MG63 (cell line): Measurements from ENCODE around the gene CBFA2T2. TPM values are rescaled to one million over a fixed set of nuclear protein-coding genes. Genes with fewer than 3 reads are reported as not detected.
A peak's percentile ranks its signal among the peaks of the same experiment; 100 is the strongest.

Source experiments
- DNase-seq: peaks from one replicate; pipeline ENCODE4 v3.0.0-alpha.2; 2020
- H3K27me3 ChIP-seq: fragments of 250-450 bp; sonication (Bioruptor Pico); 2 replicates; pipeline ENCODE4 v1.5.1; 2020; ENCODE audit warnings: mild to moderate bottlenecking, moderate library complexity
- H3K36me3 ChIP-seq: fragments of 250-450 bp; sonication (Bioruptor Pico); 2 replicates; pipeline ENCODE4 v1.5.1; 2020; ENCODE audit warnings: mild to moderate bottlenecking, moderate library complexity
- H3K4me3 ChIP-seq: fragments of 250-450 bp; sonication (Bioruptor Pico); 2 replicates; pipeline ENCODE4 v1.5.1; 2020; ENCODE audit warnings: mild to moderate bottlenecking, moderate library complexity
- H3K9me3 ChIP-seq: fragments of 250-450 bp; sonication (Bioruptor Pico); 2 replicates; pipeline ENCODE4 v1.5.1; 2020; ENCODE audit warnings: mild to moderate bottlenecking, moderate library complexity
- total RNA-seq: library from RNA; depleted of rRNA; stranded (reverse); fragments of >200 nt; shearing (Covaris generic); gene quantifications from 2 replicates; pipeline ENCODE4 v1.2.3, GENCODE V29; 2014; ENCODE audit warnings: low replicate concordance

Gene CBFA2T2
- total RNA-seq, 1 experiment from 2014 or later = 7.2 TPM

DNA sequence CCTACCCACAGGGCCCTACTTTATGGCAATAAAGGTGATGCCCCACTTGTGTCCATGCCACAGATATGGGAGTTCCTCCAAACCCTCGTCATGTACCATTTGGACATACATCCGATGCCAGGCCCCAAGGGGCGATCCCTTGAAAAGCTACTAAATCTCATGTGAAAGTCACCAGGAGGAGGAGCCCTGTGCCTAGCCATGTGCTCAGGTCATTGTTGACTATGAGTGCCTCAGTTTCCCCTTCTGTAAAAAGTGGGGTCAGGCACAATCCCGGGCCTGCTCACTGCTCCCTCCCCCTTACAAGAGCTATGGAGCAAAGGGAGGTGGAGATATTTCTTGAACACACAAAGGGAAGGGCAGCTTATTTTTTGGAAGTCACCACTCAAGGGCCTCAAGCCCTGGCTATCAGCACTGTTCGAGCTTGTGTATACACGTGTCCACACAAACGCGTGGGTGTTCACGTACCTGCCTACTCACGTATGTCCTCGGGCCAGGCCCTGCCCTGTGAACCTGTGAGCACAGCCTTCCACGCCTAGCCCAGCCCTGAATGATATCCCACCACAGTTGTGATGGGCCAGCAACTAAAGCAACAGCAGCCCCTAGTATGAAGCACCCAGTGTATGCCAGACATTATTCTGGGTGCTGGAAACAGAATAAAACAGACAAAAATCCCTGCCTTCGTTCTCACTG lies 178.7 kb downstream of the CBFA2T2 start:
- Histone ChIP-seq H3K4me3 (no peak overlapping the region), H3K27me3 (no peaks in the 10 kb centered on the region), H3K36me3 (peaks cover 13% of the 10 kb centered on the region), H3K9me3 (no peaks in the 10 kb centered on the region)
- no peak for DNase-seq

GRCh38 chr20:33669224-33669623 lies 179.3 kb downstream of the CBFA2T2 start:
- DNase-seq = no peak
- H3K4me3 ChIP-seq = no peak overlapping the region
- no peaks in the 10 kb centered on the region for H3K27me3 ChIP-seq
- H3K9me3 ChIP-seq = no peaks in the 10 kb centered on the region
- peaks cover 13% of the 10 kb centered on the region for H3K36me3 ChIP-seq

DNA sequence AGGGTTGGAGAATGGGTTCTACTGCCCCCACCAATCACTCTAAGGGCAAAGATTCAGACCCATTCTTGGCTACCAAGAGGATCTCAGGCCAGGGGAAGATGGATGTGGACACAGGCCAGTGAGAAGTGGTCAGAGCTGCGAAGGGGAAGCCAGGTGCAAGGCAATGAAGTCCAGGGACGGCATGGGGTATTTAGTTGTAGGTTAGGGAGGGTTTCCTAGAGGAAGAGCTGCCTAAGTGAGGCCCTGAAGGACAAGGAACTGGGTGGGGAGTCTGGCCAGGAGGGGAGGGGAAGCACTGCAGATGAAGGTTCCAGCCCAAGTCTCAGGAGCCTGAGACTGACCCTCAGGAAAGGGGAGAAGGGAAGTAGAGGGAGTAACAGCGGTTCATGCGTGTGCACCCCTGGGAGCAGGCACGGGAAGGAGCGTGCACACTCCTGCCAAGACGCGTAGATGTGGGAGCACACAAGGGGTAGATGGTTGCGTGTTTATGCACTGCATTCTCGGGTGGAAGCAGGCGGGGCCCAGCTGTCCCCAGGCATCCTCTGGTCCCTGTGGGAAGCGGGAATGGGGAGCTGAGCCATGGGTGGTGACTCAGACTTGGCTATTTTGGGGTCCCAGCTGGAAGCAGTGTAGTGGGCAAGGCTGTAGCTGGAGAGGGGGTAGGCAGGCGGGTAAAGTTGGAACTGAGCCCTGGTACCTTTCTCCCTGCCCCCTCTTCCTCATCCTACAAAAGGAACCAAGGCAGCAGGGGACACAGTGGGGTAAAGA lies 180.2 kb downstream of the CBFA2T2 start:
- Histone ChIP-seq H3K4me3 (no peak overlapping the region), H3K9me3 (no peaks in the 10 kb centered on the region), H3K36me3 (peaks cover 13% of the 10 kb centered on the region), H3K27me3 (no peaks in the 10 kb centered on the region)
- no peak for DNase-seq

DNA sequence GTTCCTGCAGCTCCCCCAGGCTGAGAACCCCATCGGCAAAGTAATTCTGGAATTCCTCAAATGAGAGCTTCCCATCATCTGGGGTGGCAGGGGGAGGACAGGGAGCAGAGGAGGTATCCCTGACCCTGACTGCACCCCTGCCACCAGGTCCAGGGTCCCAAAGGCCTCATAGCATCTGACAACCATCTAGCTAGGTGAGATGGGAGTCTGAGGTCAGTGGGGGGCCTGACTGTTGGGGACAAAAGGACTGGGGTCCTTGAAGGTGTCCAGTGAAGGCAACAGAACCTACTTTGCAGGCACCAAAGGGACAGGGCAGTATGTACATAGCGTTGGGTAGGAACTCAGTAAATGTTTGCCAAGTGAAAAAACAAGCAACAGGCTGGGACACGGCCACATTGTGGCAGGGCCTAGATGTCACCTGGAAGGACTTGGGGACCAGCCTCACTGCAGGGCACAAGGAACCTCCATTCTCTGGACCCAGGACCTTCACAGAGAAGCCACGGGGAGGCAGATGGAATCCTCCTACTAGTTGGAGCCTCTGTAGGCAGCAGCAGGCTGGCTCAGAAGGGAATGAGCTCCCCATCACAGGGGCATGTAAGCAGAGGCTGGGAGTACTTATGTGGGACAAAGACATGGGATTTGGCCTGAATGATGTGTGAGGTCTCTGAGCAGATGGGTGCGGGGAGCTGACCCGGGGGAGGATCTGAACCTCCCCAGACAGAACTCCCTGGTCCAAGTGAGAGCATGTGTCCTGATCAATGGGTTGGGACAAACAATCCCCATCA lies 181.0 kb downstream of the CBFA2T2 start:
- Histone ChIP-seq H3K27me3 (no peaks in the 10 kb centered on the region), H3K9me3 (no peaks in the 10 kb centered on the region), H3K4me3 (no peak overlapping the region), H3K36me3 (peaks cover 13% of the 10 kb centered on the region)
- no peak for DNase-seq

DNA sequence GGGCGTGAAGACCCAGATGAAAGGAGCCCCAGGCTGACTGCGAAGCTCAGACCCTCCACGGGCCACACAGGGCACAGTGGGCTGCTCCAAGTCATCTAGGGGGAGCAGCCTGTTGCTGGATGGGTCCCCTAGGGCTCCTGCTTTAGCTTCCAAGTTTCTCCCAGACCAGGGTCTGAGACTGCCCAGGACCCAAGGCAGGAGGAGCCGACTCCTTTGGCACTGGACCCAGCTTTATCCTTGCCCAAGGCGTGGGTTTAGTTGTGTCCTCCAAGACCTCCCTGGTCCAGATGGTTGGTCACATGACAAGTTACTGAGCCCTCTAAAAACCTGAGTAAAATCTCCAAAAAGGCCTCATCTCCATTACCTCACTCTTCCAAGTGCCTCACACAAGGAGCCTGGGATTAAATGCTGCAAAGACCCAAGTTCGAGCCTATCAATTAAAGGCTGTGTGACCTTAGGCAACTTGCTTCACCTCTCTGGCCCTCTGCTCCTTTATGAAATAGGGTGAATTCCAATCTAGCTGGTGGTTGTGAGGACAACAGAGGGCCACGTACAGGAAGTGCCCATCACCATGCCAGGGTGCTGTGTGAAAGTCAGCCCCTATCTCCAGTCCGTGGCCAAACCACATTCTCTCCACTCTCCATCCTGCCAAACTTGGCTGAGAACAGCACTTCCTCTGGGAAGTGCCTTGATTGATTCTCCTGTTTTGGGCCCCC lies 181.8 kb downstream of the CBFA2T2 start:
- DNase-seq = no peak
- Histone ChIP-seq H3K27me3 (no peaks in the 10 kb centered on the region), H3K36me3 (peaks cover 13% of the 10 kb centered on the region), H3K4me3 (no peak overlapping the region), H3K9me3 (no peaks in the 10 kb centered on the region)

- Histone ChIP-seq H3K9me3 (no peaks in the 10 kb centered on the region), H3K27me3 (no peaks in the 10 kb centered on the region), H3K4me3 (no peak overlapping the region), H3K36me3 (peaks cover 19% of the 10 kb centered on the region)
- no peak for DNase-seq
Observed at GRCh38 chr20:33672426-33673113, 182.7 kb downstream of the CBFA2T2 start.

- Histone ChIP-seq H3K4me3 (peak overlapping the region; percentile 56), H3K36me3 (peaks cover 20% of the 10 kb centered on the region), H3K9me3 (no peaks in the 10 kb centered on the region), H3K27me3 (no peaks in the 10 kb centered on the region)
- DNase-seq = no peak
Observed at GRCh38 chr20:33673114-33673409, 183.2 kb downstream of the CBFA2T2 start.

DNA sequence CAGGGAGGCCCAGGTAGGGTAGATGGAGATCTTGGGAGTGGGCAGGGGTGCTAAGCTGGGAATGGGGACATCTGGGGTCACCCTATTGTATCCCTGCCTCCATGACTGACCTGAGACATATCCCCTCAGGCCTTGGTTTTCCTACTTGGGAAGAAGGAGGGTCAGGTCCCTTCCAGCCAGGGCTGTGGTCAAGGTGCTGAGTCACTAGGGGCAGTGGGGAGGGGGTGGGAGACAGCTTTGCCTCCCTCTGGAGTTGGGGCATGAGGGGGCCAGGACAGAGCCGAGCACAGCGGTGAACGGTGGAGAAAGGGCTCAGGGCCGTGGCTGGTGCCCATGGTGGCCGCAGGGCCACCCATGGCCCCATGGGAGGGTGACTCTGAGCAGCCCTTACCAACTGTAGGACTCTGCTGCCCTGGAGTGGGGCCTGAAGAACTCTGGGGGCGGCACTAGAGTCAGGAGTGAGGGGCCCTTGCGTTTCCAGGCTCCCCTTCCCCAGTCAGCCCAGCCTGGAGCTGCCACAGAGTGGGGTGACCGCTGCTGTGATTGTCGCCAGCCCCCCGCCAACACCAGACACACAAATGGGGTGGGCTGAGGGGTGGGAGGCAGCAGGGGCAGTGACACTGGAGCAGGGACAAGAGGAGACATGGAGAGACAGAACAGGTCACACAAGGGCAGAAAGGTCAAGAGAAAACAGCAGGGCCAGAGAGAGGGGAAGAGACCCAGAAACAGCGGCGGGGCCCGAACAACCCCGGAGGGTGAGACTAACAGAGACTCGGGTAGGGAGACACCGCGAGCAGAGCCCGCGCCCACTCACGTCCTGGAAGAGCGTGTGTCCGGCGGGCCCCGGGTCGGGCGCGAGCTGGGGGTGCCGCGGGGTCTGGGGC lies 183.8 kb downstream of the CBFA2T2 start:
- Histone ChIP-seq H3K4me3 (peak overlapping the region; percentile 56), H3K36me3 (peaks cover 18% of the 10 kb centered on the region)
- peak; percentile 50 for DNase-seq

DNA sequence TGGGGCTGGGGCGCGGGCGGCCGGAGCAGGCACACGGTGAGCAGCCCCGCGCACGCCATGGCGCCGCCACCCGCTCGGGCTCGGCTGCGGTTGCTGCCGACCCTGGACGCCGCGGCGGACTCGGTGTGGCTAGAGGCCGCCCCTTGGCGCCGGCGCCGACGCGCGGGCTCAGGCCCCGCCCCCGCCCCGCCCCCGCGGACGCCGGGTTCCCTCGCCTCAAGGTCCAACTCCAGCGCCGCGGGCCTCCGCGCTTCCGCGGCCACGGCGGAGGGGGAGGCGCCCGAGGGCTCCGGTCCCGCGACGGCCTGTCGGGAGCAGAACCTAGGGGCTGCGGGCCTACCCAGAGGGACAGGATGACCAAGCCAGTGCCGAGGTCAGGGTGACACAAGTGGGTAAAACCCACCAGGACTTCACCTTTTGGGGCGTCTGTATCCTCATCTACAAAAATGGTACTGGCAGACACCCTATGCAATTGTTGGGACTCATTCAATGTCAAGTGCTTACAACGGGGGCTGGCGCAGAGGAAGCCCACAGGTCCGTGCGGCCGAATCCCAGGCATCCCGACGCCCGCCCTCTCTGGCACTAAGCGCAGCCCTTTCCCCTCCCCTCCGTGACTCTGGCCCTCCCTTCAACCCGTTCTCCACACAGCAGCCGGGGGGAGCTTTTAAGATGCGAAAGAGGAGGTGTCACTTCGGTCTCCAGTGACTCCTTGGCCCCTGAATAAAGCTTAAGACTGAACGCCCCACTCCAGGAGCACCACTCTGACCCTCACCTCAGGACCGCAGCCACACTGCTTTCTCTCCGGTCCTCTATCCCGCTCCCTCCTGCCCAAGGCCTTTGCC lies 184.6 kb downstream of the CBFA2T2 start, which contains the start of gene NECAB3:
Gene NECAB3, minus strand, starts transcription at position 135 of the 842 bp plus-strand sequence. Its CDS starts 76 bp downstream, at position 59.
- DNase-seq = peak; percentile 83
- Histone ChIP-seq H3K36me3 (peaks cover 21% of the 10 kb centered on the region), H3K9me3 (no peaks in the 10 kb centered on the region), H3K4me3 (peak within 1 kb of the TSS; percentile 56), H3K27me3 (no peaks in the 10 kb centered on the region)

More for the DNA sequence above, 183.8 kb downstream of the CBFA2T2 start:
- H3K27me3 ChIP-seq = no peaks in the 10 kb centered on the region
- H3K9me3 ChIP-seq = no peaks in the 10 kb centered on the region

DNA sequence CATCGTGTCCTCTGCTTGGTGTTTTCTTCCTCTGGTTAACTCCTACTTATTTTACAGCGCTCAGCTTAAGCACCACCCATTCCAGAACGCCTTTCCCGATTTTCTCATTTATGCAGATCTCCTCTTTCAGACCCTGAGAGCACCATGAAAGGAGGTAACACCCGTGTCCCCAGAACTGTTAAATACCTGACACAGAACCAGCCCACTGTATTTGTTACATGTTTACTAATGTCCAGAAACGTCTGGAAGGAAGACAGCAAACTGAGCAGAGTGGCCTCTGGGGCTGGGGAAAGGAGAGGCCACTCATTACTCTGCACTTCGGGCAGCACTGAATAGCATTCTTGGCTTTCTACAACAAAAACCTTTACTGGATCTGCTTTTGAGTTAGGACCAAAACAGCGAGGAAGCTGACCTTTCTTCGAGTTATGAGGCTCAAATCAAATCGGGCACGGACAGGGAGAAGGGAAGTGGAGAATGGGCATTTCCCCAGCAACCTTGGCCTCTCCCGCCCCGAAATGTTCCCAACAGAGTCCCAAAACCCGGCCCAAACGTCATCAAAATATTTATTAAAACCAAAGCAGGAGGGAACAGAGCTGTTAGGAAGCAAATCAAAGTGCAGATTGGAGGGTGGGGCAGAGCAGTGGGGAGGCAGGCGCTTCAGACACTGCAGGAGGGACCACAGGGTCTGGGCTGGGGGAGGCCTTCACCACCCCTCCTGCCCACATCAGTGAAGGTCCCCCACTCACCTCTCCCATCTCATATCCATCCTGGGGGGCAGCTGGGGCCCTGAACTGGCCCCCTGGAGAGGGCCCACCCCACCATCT lies 185.5 kb downstream of the CBFA2T2 start:
- Histone ChIP-seq H3K27me3 (no peaks in the 10 kb centered on the region), H3K9me3 (no peaks in the 10 kb centered on the region), H3K36me3 (peaks cover 29% of the 10 kb centered on the region), H3K4me3 (no peak overlapping the region)
- DNase-seq = no peak

- Histone ChIP-seq H3K27me3 (no peaks in the 10 kb centered on the region), H3K36me3 (peaks cover 32% of the 10 kb centered on the region), H3K4me3 (no peak overlapping the region), H3K9me3 (no peaks in the 10 kb centered on the region)
- DNase-seq = no peak
Observed at GRCh38 chr20:33676121-33676520, 186.2 kb downstream of the CBFA2T2 start.

- no peak for DNase-seq
- no peak overlapping the region for H3K4me3 ChIP-seq
- no peaks in the 10 kb centered on the region for H3K27me3 ChIP-seq
- no peaks in the 10 kb centered on the region for H3K9me3 ChIP-seq
- peaks cover 32% of the 10 kb centered on the region for H3K36me3 ChIP-seq
Observed at GRCh38 chr20:33676652-33677645, 187.1 kb downstream of the CBFA2T2 start.
